Activated CD4-positive, alpha-beta T cell treated with anti-CD3 and anti-CD28 coated beads, Interleukin-2, amount 10 ng/mL, durations not matched to agents 7 days and 5 days (primary cell): Measurements from ENCODE around the gene NAV2. TPM values are rescaled to one million over a fixed set of nuclear protein-coding genes. Genes with fewer than 3 reads are reported as not detected.

Experiments used
- CTCF ChIA-PET: fragments of 350-600 bp; sonication (Branson Sonifier 250); formaldehyde crosslinking; loops from one replicate; lab custom pipeline; 2021; ENCODE audit warnings: antibody characterized with exemption; lab: Charles Lee
- POLR2A ChIA-PET: fragments of 350-600 bp; sonication (Branson Sonifier 250); formaldehyde crosslinking; loops from one replicate; lab custom pipeline; 2021; ENCODE audit warnings: antibody characterized with exemption; lab: Charles Lee
- DNase-seq: peaks from one replicate; pipeline ENCODE4 v3.0.0-alpha.2; 2020
- H3K27ac Mint-ChIP-seq: one replicate; pipeline ENCODE4 v1.8.0; 2021; ENCODE audit warnings: mild to moderate bottlenecking, moderate library complexity, mixed read lengths
- H3K27me3 Mint-ChIP-seq: one replicate; pipeline ENCODE4 v1.8.0; 2021; ENCODE audit warnings: mixed read lengths
- H3K36me3 Mint-ChIP-seq: one replicate; pipeline ENCODE4 v1.8.0; 2021; ENCODE audit warnings: low read depth, mixed read lengths
- H3K4me1 Mint-ChIP-seq: one replicate; pipeline ENCODE4 v1.8.0; 2021; ENCODE audit warnings: mixed read lengths
- H3K4me3 Mint-ChIP-seq: one replicate; pipeline ENCODE4 v1.8.0; 2021; ENCODE audit warnings: mild to moderate bottlenecking, moderate library complexity, mixed read lengths
- H3K9me3 Mint-ChIP-seq: one replicate; pipeline ENCODE4 v1.8.0; 2021; ENCODE audit warnings: mixed read lengths
- total RNA-seq, 2 experiments: library from RNA; stranded (reverse); gene quantifications; one replicate each; pipeline ENCODE4 v1.2.3, GENCODE V29; 2021

Gene NAV2, protein sequence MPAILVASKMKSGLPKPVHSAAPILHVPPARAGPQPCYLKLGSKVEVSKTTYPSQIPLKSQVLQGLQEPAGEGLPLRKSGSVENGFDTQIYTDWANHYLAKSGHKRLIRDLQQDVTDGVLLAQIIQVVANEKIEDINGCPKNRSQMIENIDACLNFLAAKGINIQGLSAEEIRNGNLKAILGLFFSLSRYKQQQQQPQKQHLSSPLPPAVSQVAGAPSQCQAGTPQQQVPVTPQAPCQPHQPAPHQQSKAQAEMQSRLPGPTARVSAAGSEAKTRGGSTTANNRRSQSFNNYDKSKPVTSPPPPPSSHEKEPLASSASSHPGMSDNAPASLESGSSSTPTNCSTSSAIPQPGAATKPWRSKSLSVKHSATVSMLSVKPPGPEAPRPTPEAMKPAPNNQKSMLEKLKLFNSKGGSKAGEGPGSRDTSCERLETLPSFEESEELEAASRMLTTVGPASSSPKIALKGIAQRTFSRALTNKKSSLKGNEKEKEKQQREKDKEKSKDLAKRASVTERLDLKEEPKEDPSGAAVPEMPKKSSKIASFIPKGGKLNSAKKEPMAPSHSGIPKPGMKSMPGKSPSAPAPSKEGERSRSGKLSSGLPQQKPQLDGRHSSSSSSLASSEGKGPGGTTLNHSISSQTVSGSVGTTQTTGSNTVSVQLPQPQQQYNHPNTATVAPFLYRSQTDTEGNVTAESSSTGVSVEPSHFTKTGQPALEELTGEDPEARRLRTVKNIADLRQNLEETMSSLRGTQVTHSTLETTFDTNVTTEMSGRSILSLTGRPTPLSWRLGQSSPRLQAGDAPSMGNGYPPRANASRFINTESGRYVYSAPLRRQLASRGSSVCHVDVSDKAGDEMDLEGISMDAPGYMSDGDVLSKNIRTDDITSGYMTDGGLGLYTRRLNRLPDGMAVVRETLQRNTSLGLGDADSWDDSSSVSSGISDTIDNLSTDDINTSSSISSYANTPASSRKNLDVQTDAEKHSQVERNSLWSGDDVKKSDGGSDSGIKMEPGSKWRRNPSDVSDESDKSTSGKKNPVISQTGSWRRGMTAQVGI (N-terminal part only)
- 1 to 10 TPM in 1 of 2 experiments, under 1 TPM in 1; 0.29 to 1.1 TPM for total RNA-seq

- Mint-ChIP-seq H3K36me3 (no peaks in the 10 kb centered on the region), H3K27ac (peak within 1 kb of the TSS; percentile 94), H3K27me3 (peaks cover 54% of the 10 kb centered on the region), H3K9me3 (no peaks in the 10 kb centered on the region), H3K4me1 (peaks cover 26% of the 10 kb centered on the region), H3K4me3 (peak within 1 kb of the TSS; percentile 83)
- ChIA-PET CTCF (interaction anchor here (0.7 to 1.6 kb wide), 2 partner anchors 12 to 22 kb away, joined by 3 to 4 read pairs; no protein-coding TSS in a partner anchor), POLR2A (no interaction called here)
- peak; percentile 81 for DNase-seq
Measured at GRCh38 chr11:19712281-19713195, at the start of gene NAV2. Gene NAV2, plus strand, starts transcription at chr11:19712837. Its CDS starts 859 bp downstream, at chr11:19713696.

DNA sequence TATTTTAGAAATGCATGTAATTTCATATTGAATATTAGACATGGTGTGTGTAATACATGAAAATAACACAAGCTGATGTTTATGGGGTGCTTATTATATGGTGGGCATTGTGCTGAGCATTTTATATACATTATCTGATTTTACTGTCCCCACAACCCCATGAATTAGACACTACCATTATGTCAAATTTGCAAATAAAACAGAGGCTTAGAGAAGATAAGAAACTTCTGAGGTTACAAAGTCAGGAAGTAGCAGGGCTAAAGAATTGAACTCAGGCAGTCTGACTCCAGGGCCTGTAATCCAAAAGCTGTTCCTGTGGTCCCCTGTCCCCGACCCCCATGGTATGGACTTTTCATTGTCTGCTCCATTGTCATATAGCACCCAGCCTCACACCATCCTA, 49.4 kb upstream of the NAV2 start:
- Mint-ChIP-seq H3K27ac (no peak overlapping the region), H3K27me3 (peaks cover 5% of the 10 kb centered on the region), H3K4me3 (no peak overlapping the region), H3K36me3 (no peaks in the 10 kb centered on the region), H3K4me1 (peaks cover 2% of the 10 kb centered on the region), H3K9me3 (no peaks in the 10 kb centered on the region)
- DNase-seq: no peak
- ChIA-PET CTCF (interaction anchor here (1.2 to 1.6 kb wide), 2 partner anchors 9 to 85 kb away, joined by 3 read pairs; no protein-coding TSS in a partner anchor), POLR2A (no interaction called here)

- POLR2A ChIA-PET: interaction anchor here (1.1 kb wide), 1 partner anchor 18 kb away, joined by 3 read pairs; no protein-coding TSS in a partner anchor
- Mint-ChIP-seq H3K36me3 (no peaks in the 10 kb centered on the region), H3K4me3 (no peak overlapping the region), H3K9me3 (no peaks in the 10 kb centered on the region), H3K27me3 (peaks cover 5% of the 10 kb centered on the region), H3K27ac (no peak overlapping the region), H3K4me1 (peaks cover 2% of the 10 kb centered on the region)
- no peak for DNase-seq
- CTCF ChIA-PET: no interaction called here
Measured at GRCh38 chr11:19664886-19665548, 47.6 kb upstream of the NAV2 start.

- H3K27me3 Mint-ChIP-seq: peaks cover 7% of the 10 kb centered on the region
- CTCF ChIA-PET: no interaction called here
- no peaks in the 10 kb centered on the region for H3K9me3 Mint-ChIP-seq
- H3K4me1 Mint-ChIP-seq: no peaks in the 10 kb centered on the region
- POLR2A ChIA-PET: no interaction called here
- DNase-seq: no peak
- no peak overlapping the region for H3K4me3 Mint-ChIP-seq
- H3K36me3 Mint-ChIP-seq: no peaks in the 10 kb centered on the region
- no peak overlapping the region for H3K27ac Mint-ChIP-seq
Measured at GRCh38 chr11:19666951-19667350, 45.7 kb upstream of the NAV2 start.

GRCh38 chr11:19669511-19669910, 43.1 kb upstream of the NAV2 start:
- H3K36me3 Mint-ChIP-seq: no peaks in the 10 kb centered on the region
- H3K4me1 Mint-ChIP-seq: peaks cover 1% of the 10 kb centered on the region
- no peak overlapping the region for H3K27ac Mint-ChIP-seq
- H3K9me3 Mint-ChIP-seq: no peaks in the 10 kb centered on the region
- CTCF ChIA-PET: no interaction called here
- no peak for DNase-seq
- peaks cover 5% of the 10 kb centered on the region for H3K27me3 Mint-ChIP-seq
- H3K4me3 Mint-ChIP-seq: no peak overlapping the region
- POLR2A ChIA-PET: no interaction called here

- H3K4me3 Mint-ChIP-seq: no peak overlapping the region
Measured at GRCh38 chr11:19670030-19670791, 42.4 kb upstream of the NAV2 start.

GRCh38 chr11:19672586-19673206, 39.9 kb upstream of the NAV2 start:
- H3K4me1 Mint-ChIP-seq: peaks cover 21% of the 10 kb centered on the region
- H3K27ac Mint-ChIP-seq: no peak overlapping the region
- no peak for DNase-seq
- H3K36me3 Mint-ChIP-seq: no peaks in the 10 kb centered on the region
- CTCF ChIA-PET: interaction anchor here (0.8 kb wide), 1 partner anchor 10 kb away, joined by 3 read pairs; no protein-coding TSS in a partner anchor
- no peaks in the 10 kb centered on the region for H3K9me3 Mint-ChIP-seq
- H3K4me3 Mint-ChIP-seq: no peak overlapping the region
- peaks cover 8% of the 10 kb centered on the region for H3K27me3 Mint-ChIP-seq
- POLR2A ChIA-PET: no interaction called here

More at GRCh38 chr11:19670030-19670791, 42.4 kb upstream of the NAV2 start:
- no peak for DNase-seq
- Mint-ChIP-seq H3K36me3 (no peaks in the 10 kb centered on the region), H3K27ac (no peak overlapping the region), H3K4me1 (peaks cover 8% of the 10 kb centered on the region), H3K9me3 (no peaks in the 10 kb centered on the region), H3K27me3 (peaks cover 5% of the 10 kb centered on the region)
- ChIA-PET CTCF (no interaction called here), POLR2A (no interaction called here)

DNA sequence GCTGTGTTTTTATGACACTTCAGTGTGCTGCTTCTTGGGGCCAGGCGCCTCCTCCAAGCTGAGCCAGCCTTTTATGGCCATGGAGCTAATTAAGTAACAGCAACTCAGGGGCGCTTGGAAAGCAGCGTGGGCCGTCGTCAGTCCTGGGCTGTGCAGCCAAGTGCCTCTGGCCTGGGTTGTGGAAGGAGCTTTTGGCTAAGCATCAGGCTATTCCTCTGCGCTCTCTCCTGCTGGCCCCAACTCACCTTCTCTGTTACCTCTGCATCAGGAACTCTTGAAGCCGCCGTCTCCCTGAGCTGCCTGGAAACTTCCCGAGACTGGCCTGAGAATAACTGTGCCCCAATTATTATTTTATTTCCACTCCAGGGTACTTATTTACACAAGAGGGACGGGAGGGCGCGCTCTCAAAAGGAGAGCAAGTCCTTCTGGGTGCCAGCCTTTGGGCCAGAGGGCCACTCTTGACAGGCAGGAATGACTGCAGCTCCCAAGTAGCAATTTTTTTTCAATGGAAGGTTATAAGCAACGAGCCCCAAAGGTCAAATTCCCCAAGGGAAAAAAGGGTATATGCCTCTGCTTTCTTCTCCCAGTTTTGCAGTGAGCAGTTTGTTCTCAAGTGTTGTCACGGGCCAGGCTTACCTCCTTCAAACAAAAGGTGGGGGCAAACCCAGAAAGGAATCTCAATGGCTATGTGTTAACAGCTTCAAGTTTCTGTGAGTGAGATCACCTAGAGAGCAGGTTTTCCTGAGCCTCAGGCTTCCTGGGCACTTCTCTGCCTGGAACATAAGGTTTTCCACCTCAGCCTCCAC, 38.5 kb upstream of the NAV2 start:
- Mint-ChIP-seq H3K27ac (no peak overlapping the region), H3K4me1 (peaks cover 21% of the 10 kb centered on the region), H3K36me3 (no peaks in the 10 kb centered on the region), H3K27me3 (peaks cover 8% of the 10 kb centered on the region), H3K9me3 (no peaks in the 10 kb centered on the region), H3K4me3 (no peak overlapping the region)
- ChIA-PET CTCF (no interaction called here), POLR2A (no interaction called here)
- DNase-seq: no peak

- DNase-seq: no peak
- Mint-ChIP-seq H3K9me3 (no peaks in the 10 kb centered on the region), H3K27me3 (peaks cover 8% of the 10 kb centered on the region), H3K36me3 (no peaks in the 10 kb centered on the region), H3K4me1 (peaks cover 21% of the 10 kb centered on the region), H3K4me3 (no peak overlapping the region), H3K27ac (no peak overlapping the region)
- ChIA-PET CTCF (no interaction called here), POLR2A (no interaction called here)
Measured at GRCh38 chr11:19674836-19675235, 37.8 kb upstream of the NAV2 start.

- Mint-ChIP-seq H3K9me3 (no peaks in the 10 kb centered on the region), H3K4me3 (no peak overlapping the region), H3K27ac (no peak overlapping the region), H3K36me3 (no peaks in the 10 kb centered on the region), H3K27me3 (peaks cover 8% of the 10 kb centered on the region), H3K4me1 (peaks cover 21% of the 10 kb centered on the region)
- ChIA-PET POLR2A (no interaction called here), CTCF (interaction anchor here (0.7 kb wide), 1 partner anchor 16 kb away, joined by 3 read pairs; no protein-coding TSS in a partner anchor)
- no peak for DNase-seq
Measured at GRCh38 chr11:19675397-19675796, 37.2 kb upstream of the NAV2 start.
